Gastrocnemius medialis (tissue), 4 donors: ENCODE measurements around the gene MYO1D.

ENCODE experiments used
- CTCF ChIP-seq, 5 experiments: fragments of 450-650 bp in 3 of 5; fragments of 200-600 bp in 2 of 5; sonication (generic) in 2 of 5; IDR thresholded peaks in 4 of 5; conservative IDR thresholded peaks in 1 of 5; 1 replicate in 4 of 5; 2 replicates in 1 of 5; pipeline ENCODE4 v1.5.1; 2016 to 2019; ENCODE audit warnings: antibody characterized with exemption in 5 of 5, mild to moderate bottlenecking in 3 of 5, moderate library complexity in 3 of 5
- POLR2A ChIP-seq, 2 donors: fragments of 450-650 bp; IDR thresholded peaks; one replicate each; pipeline ENCODE4 v1.6.1; 2017; ENCODE audit warnings: antibody characterized with exemption in 2 of 2, mild to moderate bottlenecking in 2 of 2, moderate library complexity in 2 of 2

GRCh38 chr17:32502710-32503109, 374.2 kb downstream of the MYO1D start:
- TF ChIP-seq CTCF (IDR thresholded peaks at IDR 0.05 in 4 of 5, conservative IDR thresholded peaks at IDR 0.05 in 1 of 5) (no peak), POLR2A (IDR thresholded peaks at IDR 0.05) (no peak)
